Measurements from ENCODE around the gene C1QB.

Gene C1QB

GRCh38 chr1:22680726-22681125 lies 27.7 kb downstream of the C1QB start:
- POLR2A ChIA-PET: no interaction called here
- TF ChIP-seq CTCF (IDR thresholded peaks at IDR 0.05; ENCODE audit: insufficient read depth, low read length, missing control alignments): no peak
- CTCF ChIA-PET: interaction anchor here (1.1 kb wide), 1 partner anchor 208 kb away, joined by 3 read pairs; no protein-coding TSS in a partner anchor
- no peak for DNase-seq (ENCODE audit: low read depth, low spot score)
- no peak overlapping the region for H3K4me3 ChIP-seq (ENCODE audit: low read depth, low read length)

DNA sequence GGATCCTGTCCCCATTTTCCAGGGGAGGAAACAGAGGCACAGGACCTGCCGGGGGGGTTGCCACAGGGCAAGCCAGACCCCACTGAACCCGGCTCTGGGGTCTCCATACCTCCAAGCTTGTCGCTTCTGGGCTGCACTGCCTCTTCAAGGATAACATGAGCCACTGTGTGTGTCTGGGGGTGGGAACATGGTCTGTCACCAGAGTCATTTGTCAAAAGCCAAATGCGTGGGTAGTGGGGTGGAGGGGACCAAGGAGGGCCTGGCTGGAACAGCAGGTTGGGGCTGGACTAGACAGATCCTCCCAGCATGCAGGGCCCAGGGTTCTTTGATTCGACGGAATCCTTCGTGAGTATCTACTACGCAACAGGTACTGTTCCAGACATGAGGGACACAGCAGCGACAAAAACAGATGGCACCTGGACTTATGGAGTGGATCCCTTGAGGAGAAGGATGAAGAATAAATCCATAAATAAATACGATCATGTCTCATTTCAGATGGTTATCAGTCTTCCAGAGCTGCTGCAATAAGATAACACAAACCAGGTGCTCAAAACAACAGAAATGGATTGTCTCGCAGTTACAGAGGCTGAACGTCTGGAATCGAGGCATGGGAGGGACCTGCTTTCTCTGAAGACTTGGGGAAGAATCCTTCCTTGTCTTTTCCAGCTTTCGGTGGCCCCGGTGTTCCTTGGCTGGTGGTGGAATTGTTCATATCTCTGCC lies 28.7 kb downstream of the C1QB start:
- DNase-seq (ENCODE audit: low read depth, low spot score): no peak
- H3K4me3 ChIP-seq (ENCODE audit: low read depth, low read length): no peak overlapping the region
- ChIA-PET CTCF (no interaction called here), POLR2A (no interaction called here)
- no peak for TF ChIP-seq CTCF (IDR thresholded peaks at IDR 0.05; ENCODE audit: insufficient read depth, low read length, missing control alignments)

DNA sequence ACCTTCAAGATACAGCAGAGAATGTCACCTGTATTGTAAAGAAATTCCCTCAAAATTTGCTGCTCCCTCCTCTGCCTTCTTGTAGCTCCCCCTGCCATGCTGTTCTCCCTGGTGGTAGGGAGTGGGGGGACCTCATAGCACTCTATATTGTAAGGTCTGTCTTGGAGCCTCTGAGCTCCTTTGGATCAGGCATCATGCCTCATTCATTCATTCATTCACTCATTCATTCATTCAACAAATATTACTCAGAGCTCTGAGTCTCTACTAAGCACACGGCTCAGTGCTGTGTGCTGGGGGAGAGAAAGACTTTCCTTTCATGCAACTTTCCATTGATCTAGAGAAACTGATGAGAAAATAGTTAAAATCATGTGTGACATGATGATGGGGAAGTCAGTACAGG lies 30.5 kb downstream of the C1QB start:
- DNase-seq (ENCODE audit: low read depth, low spot score): no peak
- no peak overlapping the region for H3K4me3 ChIP-seq (ENCODE audit: low read depth, low read length)
- CTCF ChIA-PET: interaction anchor here (1.0 to 6.6 kb wide), 5 partner anchors 9 to 246 kb away, joined by 3 to 48 read pairs (median 3); no protein-coding TSS in a partner anchor
- no peak for TF ChIP-seq CTCF (IDR thresholded peaks at IDR 0.05; ENCODE audit: insufficient read depth, low read length, missing control alignments)
- POLR2A ChIA-PET: no interaction called here

DNA sequence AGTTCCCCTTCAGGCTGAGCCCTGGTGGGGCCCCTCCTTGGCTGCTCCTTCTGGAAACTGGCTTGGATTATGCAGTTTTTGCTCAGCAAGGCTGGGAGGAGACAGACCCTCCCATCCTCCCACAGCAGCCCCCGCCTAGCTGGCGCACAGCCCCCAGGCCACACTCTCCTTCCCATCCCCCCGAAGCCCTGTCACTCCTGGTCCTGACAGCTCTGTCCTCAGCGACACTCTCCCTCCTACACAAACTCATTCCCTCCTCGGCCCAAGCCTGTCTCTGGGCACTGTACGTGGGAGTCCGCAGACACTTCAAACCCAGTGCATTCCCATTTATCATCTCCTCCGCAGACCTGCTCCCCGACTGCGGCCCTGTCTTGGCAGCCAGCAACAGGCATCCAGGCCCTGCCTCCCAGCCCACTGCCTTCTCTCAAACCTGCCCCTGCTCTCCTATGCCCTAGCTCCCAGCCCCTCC lies 32.6 kb downstream of the C1QB start:
- no peak overlapping the region for H3K4me3 ChIP-seq (ENCODE audit: low read depth, low read length)
- no peak for DNase-seq (ENCODE audit: low read depth, low spot score)
- ChIA-PET CTCF (interaction anchor here (1.1 to 6.6 kb wide), 4 partner anchors 11 to 245 kb away, joined by 3 to 48 read pairs (median 16); no protein-coding TSS in a partner anchor), POLR2A (interaction anchor here (0.7 kb wide), 1 partner anchor 32 kb away, joined by 3 read pairs; no protein-coding TSS in a partner anchor)
- no peak for TF ChIP-seq CTCF (IDR thresholded peaks at IDR 0.05; ENCODE audit: insufficient read depth, low read length, missing control alignments)

DNA sequence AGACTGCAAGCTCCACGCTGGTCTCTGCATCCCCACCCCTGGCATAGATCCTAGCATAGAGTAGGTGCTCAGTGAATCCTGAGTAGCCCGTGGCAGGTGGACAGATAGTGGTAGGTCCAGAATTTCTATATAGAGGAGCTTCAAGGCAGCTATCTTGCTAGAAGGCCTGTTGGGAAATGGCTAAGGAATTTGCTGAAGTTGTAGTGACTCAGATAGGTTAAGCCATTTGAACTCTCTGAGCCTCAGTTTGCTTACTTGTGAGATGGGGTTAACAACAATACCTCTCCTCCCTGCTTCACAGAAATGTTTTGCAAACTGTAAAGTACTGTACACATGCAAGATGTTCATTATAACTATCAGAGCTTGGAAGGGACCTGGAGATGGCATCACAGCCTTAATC lies 34.2 kb downstream of the C1QB start:
- ChIA-PET POLR2A (no interaction called here), CTCF (interaction anchor here (0.8 to 6.6 kb wide), 6 partner anchors 13 to 250 kb away, joined by 3 to 48 read pairs (median 6); no protein-coding TSS in a partner anchor)
- no peak for DNase-seq (ENCODE audit: low read depth, low spot score)
- no peak for TF ChIP-seq CTCF (IDR thresholded peaks at IDR 0.05; ENCODE audit: insufficient read depth, low read length, missing control alignments)
- no peak overlapping the region for H3K4me3 ChIP-seq (ENCODE audit: low read depth, low read length)

- POLR2A ChIA-PET: no interaction called here
- no peak for TF ChIP-seq CTCF (IDR thresholded peaks at IDR 0.05; ENCODE audit: insufficient read depth, low read length, missing control alignments)
- H3K4me3 ChIP-seq (ENCODE audit: low read depth, low read length): no peak overlapping the region
- no peak for DNase-seq (ENCODE audit: low read depth, low spot score)
- CTCF ChIA-PET: interaction anchor here (1.9 to 6.6 kb wide), 3 partner anchors 14 to 242 kb away, joined by 9 to 48 read pairs (median 16); no protein-coding TSS in a partner anchor
These were observed 35.4 kb downstream of the C1QB start for GRCh38 chr1:22688466-22688865.
